COLO829 (cell line): ENCODE data around the gene ALS2CL.
"Not testable (repeated sequence)": the region's sequence is repeated elsewhere in the genome, so short reads cannot be mapped to it uniquely, and the experiment has no call there.

Experiments used
- DNase-seq: peaks from one replicate; pipeline ENCODE4 v3.0.0; 2012; ENCODE audit warnings: low spot score

The ALS2CL gene

GRCh38 chr3:46715507-46716175 is 22.2 kb upstream of the ALS2CL start:
- no peak for DNase-seq

GRCh38 chr3:46714728-46715506 is 21.4 kb upstream of the ALS2CL start:
- no peak for DNase-seq

GRCh38 chr3:46713898-46714552 is 20.5 kb upstream of the ALS2CL start:
- no peak for DNase-seq

GRCh38 chr3:46713050-46713897 is 19.8 kb upstream of the ALS2CL start:
- DNase-seq, result no peak

GRCh38 chr3:46712191-46713049 is 18.9 kb upstream of the ALS2CL start:
- no peak for DNase-seq

GRCh38 chr3:46711760-46712159 is 18.3 kb upstream of the ALS2CL start:
- DNase-seq, result no peak

- no peak for DNase-seq
Observed at GRCh38 chr3:46711305-46711704, 17.8 kb upstream of the ALS2CL start.

GRCh38 chr3:46710671-46711295 is 17.3 kb upstream of the ALS2CL start:
- no peak for DNase-seq

- DNase-seq, result no peak
Observed at GRCh38 chr3:46710229-46710628, 16.8 kb upstream of the ALS2CL start.

- no peak for DNase-seq
Observed at GRCh38 chr3:46709721-46710120, 16.2 kb upstream of the ALS2CL start.

- no peak for DNase-seq
Observed at GRCh38 chr3:46709157-46709654, 15.7 kb upstream of the ALS2CL start.

GRCh38 chr3:46708401-46709156 is 15.1 kb upstream of the ALS2CL start:
- no peak for DNase-seq

- no peak for DNase-seq
Observed at GRCh38 chr3:46707601-46708011, 14.1 kb upstream of the ALS2CL start.

- DNase-seq, result peak; percentile 30
Observed at GRCh38 chr3:46706771-46707582, 13.5 kb upstream of the ALS2CL start.

GRCh38 chr3:46705751-46706552 is 12.5 kb upstream of the ALS2CL start:
- peak; percentile 76 for DNase-seq

- peak; percentile 75 for DNase-seq
Observed at GRCh38 chr3:46705022-46705530, 11.6 kb upstream of the ALS2CL start.

GRCh38 chr3:46704346-46704745 is 10.9 kb upstream of the ALS2CL start:
- not testable (repeated sequence) for DNase-seq

GRCh38 chr3:46703013-46703520 is 9.6 kb upstream of the ALS2CL start:
- no peak for DNase-seq
